Non-pigmented ciliary epithelial cell (primary cell): ENCODE measurements around the gene VAV1.
"Not testable (repeated sequence)": the region's sequence is repeated elsewhere in the genome, so short reads cannot be mapped to it uniquely, and the experiment has no call there.

Experiments used
- DNase-seq: peaks from one replicate; pipeline ENCODE4 v3.0.0-alpha.2; 2010; ENCODE audit warnings: low read depth

The VAV1 gene

DNA sequence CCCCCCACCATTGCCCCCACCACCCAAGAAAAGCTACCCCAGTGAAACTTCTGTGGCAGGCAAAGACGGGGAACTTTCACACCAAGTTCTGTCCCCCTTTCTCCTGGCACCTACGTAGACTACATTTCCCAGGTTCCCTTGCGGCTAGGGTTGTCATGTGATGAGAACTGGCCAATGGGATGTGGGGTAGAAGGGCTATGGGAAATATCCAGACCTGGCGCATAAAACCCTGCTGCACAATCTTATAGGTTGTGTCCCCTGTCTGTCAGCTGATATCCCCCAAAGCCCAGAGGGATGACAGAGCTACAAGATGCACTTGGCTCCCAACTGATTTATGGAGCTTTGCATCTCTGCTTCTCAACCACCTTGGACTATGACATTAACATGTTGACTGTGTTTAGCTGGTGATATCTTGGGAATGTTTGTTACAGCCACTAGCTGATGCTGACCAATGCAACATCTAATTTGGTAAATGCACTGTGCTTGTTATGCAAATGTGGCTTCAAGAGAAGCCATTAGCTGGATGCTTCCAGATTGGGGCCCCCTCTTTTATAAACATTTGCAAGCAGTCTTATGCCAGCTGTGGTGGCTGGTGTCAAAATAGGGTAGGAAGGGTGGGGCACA, 11.3 kb upstream of the VAV1 start:
- no peak for DNase-seq

DNA sequence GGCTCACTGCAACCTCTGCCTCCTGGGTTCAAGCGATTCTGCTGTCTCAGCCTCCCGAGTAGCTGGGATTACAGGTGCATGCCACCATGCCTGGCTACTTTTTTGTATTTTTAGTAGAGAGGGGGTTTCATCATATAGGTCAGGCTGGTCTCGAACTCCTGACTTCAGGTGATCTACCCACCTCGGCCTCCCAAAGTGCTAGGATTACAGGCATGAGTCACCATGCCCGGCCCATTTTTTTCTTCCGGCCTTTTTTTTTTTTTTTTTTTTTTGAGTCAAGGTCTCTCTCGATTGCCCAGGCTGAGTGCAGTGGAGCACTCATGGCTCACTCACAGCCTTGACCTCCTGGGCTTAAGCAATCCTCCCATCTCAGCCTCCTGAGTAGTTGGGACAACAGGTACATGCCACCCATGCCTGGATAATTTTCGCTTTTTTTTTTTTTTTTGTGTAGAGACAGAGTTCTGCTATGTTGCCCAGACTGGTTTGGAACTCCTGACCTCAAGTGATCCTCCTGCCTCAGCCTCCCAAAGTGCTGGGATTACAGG, 10.2 kb upstream of the VAV1 start:
- DNase-seq: not testable (repeated sequence)

DNA sequence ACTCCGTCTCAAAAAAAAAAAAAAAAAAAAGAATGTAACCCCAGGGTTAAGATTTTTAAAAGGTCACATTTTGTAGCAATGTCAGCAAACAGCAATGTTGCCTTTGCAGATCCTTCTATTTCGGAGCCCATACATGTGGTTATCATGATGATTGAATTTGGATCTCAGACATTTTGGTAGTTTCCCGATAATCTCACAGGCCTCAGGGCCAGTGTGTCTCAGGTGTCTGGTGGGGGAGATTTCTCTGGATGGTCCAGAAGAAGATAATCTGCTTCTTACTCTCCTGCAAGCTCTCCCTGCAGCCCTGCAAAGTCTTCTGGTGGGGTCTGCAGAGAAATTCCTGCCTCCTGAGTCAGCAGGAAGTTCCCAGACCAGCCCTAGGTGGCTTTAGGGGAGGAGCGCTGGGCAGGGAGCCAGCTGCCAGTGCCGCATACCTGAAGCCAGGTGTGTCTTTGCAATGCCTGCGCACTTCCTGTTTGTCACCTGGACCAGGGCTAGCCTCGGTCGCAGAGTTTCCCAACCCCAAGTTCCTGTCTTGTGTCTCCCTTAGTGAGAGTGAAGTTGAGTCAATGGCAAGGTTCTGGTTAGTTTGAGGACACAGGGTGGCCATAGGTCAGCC, 6.7 kb upstream of the VAV1 start:
- no peak for DNase-seq

DNA sequence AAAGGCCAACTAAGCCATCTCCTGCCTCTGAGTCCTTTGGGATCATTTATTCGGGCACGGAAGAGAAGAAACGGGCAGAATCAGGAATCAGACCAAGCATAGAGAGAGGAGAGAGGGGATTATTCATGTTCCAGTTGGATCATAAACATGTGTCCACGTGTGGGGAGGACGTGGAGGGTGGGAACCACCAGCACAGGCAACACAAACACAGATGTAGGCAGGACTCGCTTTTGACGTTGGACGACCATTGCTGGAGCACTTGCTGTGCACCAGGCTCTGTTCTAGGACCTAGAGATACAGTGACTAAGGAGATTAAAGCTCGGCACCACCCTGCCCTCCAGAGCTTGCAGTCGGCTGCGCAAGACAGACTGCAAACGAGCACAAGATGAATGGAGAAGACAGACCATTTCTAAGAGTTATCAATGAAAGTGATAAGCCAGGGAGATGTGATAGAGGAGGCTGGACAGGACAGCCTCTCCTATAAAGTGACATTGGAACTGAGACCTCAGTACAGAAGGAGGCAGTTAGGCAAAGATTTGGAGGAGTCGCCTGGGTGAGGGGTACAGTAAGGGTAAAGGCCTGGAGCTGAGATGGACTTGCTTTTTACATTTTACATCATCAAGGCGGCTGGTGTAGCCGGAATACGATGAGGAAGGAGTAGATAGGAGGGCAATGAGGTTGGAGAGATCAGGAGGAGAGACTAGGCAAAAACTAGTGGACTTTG, 6.0 kb upstream of the VAV1 start:
- no peak for DNase-seq

DNA sequence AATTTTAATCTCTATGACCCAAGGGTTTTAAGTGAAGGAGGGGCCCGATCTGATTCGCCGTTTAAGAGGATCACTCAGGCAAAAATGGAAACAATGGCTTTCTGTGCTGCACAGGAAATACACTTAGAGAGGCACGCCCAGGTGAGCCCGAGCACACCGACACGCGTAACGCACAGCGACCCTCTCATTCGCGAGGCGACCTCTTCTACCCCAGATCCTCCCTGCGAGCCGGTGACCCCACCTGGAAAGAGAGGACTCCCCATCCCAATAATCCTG, 5.5 kb upstream of the VAV1 start:
- DNase-seq: no peak

DNA sequence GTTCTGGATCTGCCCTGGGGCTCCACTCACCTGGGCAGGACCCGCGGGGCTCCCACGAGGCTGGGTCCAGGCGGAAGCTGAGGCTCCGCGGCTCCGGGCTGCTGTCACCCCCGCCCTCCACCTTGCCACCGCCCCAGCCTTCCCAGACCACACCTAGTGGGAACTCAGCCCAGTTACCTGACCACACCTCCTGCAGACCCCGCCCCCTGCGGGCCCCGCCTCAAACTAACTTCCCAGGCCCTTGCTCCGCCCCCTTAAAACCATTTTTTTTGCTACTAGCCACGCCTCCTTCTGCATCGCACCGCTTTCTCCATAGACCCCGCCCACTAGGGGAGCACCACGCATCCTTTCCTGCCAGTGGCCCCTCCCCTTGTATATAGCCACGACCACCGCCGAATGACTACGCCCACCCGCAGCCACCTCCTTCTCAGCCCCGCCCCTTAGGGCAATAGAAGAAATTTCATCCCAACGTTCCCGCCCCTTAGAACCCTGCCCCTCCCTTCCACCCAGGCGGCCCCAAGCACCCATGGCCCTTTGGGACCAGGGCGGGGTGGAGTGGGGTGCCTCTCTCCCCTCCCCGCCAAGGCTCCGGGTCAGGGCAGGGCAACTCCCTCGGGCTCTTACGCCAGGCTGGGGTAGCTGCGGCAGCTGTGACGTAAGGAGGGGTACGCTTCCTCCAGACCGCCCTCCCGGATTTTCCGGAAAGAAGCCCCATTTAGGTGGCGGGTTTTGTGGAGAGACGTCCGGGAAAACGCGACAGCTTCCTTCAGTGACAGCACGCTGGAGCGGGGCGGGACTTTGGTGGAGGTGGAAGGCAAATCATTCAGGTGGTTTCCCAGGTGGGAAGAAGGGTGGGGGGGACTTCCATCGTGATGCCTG, 4.9 kb upstream of the VAV1 start, which contains the start of gene SH2D3A:
SH2D3A (minus strand) TSS at position 79 of the 879 bp plus-strand sequence. CDS start 3,687 bp downstream, outside the sequence.
- no peak for DNase-seq

DNA sequence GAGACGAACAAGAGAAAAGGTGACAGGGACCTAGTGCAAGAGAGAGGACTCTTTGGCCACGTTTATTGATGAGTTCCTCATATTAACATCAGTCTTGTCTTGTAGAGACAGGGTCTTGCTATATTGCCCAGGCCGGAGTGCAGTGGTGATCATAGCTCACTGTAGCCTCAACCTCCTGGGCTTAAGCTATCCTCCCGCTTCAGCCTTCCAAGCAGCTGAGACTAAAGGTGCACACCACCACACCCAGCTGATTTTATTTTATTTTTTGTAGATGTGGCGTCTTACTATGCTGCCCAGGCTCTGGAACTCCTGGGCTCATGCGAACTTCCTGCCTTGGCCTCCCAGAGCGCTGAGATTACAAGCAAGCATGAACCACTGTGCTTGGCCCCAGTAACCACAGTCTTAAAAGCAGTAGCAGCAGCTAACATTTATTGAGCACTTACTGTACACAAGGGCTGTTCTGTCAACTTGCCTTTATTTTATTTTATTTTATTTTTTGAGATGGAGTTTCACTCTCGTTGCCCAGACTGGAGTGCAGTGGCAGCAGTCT, 4.2 kb upstream of the VAV1 start:
- DNase-seq: no peak

DNA sequence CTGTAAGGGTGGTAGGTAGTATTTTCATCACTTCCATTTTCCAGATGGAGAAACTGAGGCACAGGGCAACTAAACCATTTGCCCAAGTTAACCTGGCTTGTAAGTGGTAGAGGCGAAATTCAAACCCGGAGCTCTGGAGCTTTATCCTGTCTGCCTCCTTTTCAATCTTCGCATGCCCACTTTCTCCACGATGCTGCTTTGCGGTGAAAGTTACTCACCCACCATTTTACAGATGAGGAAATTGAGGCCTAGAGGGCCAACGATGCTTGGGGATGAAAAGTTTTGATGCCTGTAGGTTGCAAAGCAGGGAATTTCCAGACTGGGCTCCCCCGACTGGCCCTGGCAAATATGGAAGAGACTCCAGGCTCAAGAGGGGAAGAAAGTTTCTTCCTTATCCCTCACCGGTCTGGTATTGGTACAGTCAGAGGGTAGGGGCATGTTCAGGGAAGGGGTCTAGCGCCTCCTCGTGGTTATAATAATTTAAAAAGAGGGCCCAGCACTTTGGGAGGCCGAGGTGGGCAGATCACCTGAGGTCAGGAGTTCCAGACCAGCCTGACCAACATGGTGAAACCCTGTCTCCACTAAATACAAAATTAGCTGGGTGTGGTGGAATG, 3.4 kb upstream of the VAV1 start:
- DNase-seq: no peak

DNA sequence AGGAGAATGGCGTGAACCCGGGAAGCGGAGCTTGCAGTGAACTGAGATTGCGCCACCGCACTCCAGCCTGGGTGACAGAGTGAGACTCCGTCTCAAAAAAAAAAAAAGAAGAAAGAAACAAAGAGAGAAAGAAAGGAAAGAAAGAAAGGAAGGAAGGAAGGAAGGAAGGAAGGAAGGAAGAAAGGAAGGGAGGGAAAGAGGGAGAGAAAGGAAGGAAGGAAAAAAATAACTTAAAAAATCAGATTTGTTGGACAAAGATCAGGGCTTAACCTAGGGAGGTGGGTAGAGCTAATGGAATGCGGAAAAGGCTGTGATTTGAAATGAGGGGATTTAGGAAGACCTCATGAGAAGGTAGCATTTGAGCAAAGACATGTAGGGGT, 870 bp upstream of the VAV1 start:
- DNase-seq: not testable (repeated sequence)

DNA sequence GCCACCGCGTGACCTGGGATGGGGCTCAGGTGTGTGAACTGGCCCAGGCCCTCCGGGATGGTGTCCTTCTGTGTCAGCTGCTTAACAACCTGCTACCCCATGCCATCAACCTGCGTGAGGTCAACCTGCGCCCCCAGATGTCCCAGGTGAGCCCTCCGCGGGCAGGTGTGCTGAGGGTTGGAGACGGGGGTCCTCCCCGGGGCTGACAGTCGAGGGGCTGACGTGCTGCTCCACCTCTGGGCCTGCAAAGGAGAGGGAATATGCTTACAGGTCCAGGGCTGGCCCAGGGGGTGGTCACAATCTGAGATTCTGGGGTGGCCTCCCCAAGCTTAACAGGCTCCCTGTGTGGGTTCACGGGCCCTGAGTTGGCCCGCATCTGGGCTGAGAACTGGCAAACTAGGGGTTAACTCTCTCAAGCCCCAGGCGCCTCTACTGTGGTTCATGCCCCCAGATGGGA, 386 bp downstream of the VAV1 start:
- no peak for DNase-seq

DNA sequence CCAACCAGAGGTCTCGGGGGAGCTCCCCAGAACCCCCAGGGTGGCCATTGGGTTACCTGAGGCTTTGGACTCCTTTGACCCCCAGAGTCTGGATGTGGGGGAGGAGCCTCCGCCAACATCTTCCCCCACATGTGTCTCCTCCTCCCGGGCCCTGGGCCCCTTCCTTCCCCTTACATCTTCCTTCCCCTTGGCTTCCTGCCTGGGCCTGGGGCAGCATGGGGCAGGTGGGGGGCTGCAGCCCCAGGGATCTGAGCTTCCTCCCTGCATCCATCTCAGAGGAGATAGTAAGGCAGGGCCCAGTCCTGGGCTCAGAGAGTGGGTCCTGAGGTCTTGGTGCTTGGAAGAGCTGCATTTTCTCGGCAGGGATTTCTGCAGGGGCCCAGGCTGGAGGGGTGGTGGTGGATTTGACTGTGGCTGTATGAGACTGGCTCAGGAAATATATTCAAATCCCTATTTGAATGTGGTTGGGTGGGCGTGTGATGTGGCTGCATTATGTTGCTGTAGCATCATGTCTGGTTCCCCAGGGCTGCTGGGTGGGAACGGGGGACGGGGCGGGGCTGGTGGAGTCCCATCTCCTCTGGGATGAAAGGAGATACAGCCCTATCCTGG, 919 bp downstream of the VAV1 start:
- no peak for DNase-seq

DNA sequence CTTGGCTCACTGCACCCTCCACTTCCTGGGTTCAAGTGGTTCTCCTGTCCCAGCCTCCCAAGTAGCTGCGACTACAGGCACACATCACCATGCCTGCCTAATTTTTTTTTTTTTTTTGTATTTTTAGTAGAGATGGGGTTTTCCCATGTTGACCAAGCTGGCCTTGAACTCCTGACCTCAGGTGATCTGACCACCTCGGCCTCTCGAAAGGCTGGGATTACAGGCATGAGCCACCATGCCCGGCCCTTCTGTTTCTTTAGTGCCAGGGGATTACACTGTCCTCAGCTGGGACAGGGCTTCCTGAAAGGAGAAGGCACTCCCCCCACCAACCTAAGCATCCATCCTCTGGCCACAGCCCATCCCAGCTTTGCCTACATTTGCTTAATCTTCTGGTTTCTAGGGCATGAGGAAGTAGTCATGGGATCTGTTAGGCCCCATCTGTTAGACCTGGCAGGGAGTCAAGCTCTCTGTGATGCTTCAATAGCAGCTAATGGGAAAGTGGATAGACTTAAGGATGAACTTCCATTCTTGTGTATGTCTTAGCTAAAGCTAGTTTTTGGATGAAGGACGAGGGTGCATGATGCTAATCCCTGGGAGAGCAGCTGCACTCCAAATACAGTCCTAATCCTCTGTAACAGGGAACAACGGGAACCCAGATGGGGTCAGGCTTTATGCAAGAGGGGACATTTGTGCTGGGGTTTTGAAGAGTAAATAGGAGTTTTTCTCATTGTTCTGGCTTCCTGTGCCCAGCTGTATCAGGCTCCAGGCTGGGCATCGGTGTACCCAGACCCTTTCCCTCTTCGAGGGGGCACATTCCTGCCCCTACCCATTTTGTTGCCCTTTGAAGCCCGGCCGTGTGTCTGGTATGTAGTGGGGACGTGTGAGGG, 2.6 kb downstream of the VAV1 start:
- no peak for DNase-seq

DNA sequence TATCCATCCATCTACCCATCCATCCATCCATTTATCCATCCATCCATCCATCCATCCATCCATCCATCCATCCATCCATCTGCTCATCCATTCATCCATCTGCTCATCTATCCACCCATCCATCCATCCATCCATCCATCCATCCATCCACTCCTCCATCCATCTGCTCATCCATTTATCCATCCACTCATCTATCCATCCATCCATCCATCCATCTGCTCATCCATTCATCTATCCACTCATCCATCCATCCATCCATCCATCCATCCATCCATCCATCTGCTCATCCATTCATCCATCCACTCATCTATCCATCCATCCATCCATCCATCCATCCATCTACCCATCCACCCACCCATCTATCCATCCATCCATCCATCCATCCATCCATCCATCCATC, 3.5 kb downstream of the VAV1 start:
- DNase-seq: not testable (repeated sequence)

DNA sequence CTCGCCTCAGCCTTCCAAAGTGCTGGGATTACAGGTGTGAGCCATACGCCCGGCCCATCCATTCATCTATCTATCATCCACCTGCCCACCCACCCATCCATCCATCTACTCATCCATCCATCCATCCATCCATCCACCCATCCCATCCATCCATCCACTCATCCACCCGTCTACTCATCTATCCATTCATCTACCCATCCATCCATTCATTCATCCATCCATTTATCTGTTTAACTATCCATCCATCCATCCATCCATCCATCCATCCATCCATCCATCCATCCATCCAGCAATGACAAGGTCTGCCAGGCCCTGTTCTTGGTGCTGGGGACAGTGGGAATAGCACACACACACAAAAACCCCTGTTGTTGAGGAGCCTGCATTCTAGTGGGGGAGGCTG, 4.5 kb downstream of the VAV1 start:
- no peak for DNase-seq

DNA sequence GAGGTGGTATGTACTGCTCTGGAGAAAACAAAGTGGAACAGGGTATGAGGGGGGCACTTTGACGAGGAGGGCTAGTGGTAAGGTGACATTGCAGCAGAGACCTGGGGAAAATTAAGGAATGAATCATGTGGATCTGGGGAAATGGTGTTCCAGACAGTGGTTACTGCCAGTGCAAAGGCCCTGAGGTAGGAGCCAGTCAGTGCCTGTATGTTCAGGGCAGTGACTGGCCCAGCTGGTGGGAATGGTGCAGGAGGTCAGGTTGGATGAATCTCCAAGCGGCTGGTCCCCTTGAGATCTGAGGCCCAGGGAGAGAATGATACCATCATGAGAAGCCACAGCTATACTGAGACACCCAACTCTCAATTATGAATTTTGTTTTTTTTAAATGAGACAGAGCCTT, 4.9 kb downstream of the VAV1 start:
- no peak for DNase-seq

DNA sequence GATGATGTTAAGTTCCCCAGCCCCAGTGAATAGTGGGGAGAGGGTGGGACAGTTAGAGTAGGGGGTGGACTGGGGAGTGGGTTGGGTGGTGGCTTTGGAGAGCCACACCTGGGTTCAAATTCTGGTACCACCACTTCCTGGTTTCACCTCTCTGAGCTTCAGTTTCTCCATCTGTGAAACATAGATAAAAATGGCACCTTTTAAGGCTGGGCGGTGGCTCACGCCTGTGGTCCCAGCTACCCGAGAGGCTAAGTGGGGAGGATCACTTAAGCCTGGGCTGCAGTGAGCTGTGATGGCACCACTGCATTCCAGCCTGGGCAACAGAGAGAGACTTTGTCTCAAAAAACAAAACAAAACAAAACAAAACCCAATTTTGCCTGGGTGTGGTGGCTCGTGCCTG, 5.9 kb downstream of the VAV1 start:
- DNase-seq: no peak

DNA sequence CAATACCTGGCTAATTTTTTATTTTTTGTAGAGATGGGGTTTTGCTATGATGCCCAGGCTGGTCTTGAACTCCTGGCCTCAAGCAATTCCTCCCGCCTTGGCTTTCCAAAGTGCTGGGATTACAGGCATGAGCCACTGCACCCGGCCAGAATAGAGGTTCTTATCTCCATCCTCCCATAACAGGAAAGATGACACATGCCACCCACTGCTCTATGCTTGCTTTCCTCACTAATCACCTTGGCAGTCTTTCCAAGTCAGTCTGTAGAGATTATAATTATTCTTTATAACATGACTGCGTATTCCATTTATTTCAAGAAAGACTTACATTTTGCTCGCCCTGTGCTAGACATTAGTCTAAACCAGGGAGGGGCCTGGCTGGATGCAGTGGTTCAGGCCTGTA, 6.7 kb downstream of the VAV1 start:
- DNase-seq: no peak

DNA sequence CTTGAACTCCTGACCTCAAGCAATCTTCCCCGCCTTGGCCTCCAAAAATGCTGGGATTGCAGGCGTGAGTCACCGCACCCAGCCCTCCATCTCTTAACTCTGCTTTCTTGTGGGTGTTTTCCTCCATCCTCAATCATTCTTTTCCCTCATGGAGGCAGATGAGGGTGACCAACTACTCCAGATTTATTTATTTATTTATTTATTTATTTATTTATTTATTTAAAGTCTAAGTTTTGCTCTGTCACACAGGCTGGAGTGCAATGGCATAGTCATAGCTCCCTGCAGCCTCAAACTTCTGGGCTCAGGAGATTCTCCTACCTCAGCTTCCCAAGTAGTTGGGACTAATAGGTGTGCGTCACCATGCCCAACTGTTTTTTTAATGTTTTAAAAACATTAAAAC, 14.9 kb downstream of the VAV1 start:
- DNase-seq: no peak

DNA sequence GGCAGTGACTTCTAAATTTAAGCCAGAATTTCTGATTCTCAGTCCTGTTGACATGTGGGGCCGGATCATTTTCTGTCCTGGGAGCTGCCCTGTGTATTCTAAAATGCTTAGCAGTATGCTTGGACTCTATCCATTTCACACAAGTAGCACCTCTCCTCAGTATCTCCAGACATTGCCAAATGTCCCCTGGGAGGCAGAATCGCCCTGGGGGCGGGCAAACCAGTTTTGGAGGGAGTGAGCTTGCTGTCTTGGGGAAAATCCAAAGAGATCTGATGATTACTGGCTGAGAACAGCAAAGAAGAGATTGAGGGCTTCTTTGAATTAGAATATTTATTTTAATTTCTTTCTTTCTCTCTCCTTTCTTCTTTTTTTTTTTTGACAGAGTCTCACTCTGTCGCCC, 16.4 kb downstream of the VAV1 start:
- DNase-seq: no peak
